GM21737 (cell line): ENCODE data around the gene KRT13.
"Not testable (repeated sequence)": the region's sequence is repeated elsewhere in the genome, so short reads cannot be mapped to it uniquely, and the experiment has no call there.

ENCODE experiments used
- ATAC-seq: cut with Tn5 transposase; IDR thresholded peaks from one replicate; pipeline ENCODE4 v1.9.1; 2021; ENCODE audit warnings: mild to moderate bottlenecking, moderate library complexity; ENCODE audit not compliant: unreplicated experiment

Gene KRT13

DNA sequence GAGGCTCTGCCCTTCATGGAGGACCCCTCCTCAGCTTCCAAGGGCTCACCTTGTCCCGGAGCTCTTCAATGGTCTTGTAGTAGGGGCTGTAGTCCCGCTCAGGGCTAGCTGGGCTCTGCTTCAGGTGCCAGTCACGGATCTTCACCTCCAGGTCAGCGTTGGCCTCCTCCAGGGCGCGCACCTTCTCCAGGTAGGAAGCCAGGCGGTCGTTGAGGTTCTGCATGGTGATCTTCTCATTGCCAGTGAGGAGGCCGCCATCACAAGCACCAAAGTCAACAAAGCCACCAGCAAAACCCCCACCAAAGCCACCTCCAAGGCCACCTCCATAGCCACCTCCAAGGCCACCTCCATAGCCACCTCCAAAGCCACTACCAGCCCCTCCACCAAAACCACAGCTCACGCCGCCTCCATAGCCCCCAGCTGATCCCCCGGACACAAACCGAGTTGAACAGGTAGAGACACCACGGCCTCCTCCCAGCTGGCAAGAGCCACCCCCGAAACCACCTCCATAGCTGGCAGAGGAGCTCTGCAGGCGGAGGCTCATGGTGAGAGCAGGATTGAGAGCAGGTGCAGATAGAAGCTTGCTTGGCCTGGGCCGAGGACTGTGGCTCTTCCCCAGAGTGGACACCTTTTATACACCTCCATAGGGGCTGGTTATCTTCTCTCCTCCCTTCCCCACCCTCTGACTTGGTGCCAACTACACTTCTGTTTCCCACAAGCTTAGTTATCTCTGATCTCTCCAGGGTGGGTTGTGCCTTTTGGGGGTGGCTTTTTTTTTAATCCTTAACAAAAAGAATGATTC is at the start of gene KRT13:
KRT13 (minus strand) TSS at position 606 of the 802 bp plus-strand sequence; CDS start at position 544, 62 bp downstream.
- ATAC-seq = no peak

DNA sequence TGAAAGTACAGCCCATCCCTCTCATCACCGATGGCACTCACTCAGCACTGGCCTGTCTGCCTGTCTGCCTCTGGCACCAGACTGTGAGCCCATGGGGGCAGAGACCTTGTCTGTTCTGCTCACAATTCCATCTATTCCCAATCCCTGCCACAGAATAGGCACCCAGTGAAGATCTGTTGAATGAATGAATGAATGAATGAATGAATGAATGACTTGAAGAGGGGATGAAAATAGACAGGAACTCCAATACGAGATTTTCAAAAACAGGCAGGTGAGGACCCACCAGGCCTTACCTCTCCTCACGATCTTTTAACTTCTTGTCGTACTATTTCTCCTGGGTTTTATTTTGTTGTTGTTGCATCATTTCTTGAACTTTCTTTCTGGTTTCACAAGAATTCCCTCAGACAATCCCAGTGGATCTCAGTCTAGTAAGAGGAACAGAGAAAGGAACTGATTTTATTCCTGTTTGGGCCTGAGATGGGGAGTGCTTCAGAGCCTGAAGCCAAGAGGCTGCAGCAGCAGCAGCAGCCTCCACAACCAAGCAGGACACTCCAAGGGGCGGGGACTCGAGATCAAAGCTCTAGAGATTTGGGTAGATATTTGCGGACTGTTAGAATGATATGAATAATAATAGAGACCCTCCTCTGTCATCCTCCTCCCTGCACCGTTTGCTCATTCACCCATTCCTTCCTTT is 48.7 kb upstream of the KRT13 start:
- ATAC-seq = no peak

DNA sequence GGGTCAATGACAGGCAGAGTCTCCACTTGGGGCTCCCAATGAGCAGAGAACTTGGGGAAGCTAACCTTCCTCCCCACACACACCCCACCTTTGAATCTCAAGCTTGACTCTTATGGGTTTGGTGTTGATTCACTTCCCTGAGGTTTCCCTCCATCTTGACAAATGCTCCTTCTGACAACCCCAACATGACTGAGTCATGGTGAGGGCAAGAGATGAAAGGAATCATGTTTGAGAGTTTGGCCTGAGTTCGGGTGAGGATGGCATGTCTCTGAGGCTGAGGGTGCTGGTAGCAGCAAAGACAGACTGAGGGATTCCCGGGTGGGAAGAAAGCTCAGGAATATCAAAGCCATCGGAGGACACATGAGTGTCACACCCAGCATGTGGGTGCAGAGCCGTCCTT is 47.8 kb upstream of the KRT13 start:
- ATAC-seq = no peak

DNA sequence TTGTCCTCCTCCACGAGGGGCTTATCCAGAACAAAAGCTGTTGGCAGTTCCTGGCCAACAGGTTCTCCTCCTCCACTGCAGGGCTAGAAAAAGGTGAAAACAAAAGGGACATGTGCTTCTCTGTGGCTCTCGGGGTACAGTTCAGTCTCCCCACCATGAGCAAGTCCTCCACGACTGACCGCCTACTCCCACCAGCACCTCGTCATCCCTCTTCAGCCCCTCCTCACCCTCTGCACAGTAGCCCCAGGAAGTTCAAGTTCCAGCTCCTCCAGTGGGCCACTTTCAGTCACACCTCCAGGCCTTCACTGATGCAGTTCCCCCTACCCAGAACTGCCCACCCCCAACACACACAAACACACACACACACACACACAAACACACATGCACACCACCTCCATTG is 47.0 kb upstream of the KRT13 start:
- no peak for ATAC-seq

DNA sequence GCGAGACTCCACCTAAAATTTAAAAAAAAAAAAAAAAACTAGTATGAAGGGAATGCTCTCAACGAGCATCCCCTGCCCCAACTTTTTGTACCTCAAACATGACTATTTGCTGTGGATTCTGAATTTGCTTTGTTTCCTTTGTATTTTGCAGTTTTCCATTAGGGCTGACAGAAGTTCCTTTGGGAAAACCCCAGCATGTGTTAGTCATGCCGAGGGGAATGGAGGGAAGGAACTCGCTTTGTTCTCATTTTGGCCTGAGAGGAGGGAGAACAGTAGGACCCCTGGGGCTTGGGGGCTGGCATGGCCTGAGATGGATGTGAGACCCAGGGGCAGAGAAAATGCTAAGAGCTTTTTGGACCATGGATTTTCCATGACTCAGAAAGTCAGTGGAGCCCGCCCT is 46.0 kb upstream of the KRT13 start:
- ATAC-seq = no peak

DNA sequence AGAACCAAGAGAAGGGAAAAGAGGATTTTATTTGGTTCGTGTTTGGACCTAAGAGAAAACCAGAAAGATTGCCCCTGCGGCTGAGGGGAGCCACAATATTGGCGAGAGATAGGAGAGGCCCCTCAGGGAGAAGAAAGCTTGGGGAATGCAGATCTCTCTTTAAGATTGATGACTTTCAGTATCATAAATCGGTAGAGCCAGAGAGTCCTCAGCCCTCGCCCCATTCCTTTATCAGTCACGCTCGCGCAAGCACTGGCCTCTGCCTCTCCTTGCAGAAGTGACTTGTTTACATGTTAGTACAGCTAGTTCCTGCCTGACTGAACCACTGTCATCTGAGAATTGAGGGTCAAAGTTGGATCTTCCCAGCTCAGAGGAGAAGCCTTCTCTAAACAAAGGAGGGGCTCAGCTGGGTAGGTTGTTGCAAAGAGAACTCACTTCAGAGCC is 44.2 kb upstream of the KRT13 start:
- ATAC-seq = no peak

DNA sequence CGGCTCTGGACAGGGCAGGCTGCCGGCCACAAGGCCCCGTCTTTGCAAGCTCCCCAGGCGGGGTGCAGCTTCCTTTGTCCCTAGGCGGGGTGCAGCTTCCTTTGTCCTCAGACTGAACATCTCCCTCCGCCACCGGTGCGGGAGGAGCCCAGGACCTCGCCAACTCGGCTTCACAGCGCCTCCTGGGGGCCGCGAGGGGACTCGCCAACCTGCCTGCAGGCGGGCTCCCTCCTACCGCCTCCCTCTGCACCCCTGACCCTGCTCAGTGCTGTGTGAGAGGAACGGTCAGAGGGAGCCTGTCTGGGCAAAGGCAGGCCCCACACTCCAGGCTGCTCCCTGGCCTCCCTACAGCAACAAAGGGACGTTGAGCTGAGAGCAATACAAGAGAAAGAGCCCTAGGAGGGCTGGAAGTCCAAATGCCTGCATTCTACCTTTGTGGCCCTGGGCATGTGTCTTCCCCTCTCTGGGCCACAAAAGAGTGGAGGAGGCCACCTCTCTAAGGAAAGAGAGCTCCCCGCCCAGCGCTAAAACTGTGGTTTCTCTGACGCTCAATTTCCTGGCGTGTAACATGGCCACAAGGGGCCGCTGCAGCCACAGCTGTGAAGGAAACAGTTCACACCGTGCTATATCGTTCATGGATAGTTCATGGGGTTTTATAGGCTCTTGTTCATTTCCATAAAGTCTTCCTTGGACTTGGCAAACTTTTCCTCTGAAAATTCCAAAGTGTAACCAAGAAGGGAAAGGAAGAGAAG is 43.6 kb upstream of the KRT13 start:
- ATAC-seq = no peak

DNA sequence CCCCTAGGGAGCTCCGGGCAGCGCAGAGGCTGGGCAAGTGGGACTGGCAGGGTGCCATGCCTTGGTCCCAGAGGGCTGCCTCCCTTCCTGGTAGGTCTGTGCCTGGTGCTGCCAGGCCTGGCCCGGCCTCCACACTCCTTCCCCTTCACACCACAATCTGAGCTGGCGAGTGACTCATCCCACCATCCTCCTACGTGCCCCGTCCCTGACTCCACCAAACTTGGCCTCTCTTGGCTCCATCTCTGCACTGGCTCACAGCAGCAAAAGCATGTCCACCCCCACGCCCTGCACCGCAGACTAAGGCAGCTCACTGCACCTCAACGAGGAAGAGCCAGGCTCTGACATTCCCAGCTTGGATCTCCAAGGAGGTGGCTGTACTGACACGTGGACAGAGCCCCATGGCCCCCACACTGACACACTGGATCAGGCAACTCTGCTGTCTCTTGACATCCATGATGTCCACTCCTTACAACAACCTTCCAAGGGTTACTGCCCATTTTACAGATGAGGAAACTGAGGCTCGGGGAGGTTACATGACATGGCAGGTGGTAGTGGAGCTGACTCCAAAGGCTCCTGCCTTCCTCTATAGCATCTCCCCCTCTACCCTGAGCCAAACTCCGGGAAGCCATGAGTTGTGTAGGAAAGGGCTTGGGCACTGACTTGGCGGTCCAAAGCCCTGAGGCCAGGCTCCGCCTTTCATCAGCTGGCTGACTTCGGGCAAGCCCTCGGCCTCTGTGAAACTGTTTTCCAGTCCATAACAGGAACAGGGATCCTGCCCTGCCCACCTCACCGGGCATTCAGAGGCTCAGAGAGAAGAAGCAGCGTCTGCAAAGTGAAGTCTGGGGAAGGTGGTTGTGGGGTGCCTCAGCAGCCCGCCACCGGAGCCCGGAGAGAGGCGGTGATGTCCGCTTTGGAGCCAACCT is 42.8 kb upstream of the KRT13 start:
- no peak for ATAC-seq

DNA sequence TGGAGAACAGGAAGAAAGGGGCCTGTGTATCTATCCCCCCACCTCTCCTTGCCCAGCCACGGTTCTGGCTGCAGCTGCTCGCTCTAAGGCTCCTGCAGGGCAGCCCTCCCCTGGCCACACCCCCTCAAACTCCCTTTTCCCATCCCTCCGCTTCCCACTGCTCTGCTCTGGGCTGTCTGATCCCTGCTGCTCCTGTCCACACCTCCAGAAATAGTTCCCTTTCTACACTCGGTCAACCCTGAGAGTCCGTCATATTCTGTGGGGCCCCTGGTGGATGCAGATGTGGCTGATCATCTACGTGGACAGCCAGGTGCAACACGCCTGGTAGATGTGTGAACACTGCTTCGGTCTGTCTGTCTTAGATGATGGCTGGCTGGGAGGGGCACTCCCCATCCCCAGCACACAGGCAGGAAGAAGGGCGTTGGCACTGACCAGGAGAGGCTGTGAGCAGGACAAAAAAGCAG is 42.0 kb upstream of the KRT13 start:
- no peak for ATAC-seq

DNA sequence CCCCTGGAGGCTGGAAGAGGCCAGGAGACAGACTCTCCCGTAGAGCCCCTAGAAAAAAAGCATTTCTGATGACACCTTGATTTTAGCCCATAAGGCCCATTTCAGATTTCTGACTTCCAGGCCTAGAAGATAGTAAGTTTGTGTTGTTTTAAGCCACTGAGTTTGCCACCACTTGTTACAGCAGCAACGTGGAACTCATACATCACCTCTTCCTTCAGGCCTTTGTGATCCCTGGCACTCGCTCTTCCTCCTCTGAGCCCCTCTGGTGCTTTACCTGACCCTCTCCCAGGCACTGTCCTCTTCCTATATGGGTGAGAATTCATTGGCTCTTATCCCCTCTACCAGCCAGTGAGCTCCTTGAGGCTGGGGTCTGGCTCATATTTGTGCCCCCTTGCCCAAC is 41.4 kb upstream of the KRT13 start:
- ATAC-seq = no peak

DNA sequence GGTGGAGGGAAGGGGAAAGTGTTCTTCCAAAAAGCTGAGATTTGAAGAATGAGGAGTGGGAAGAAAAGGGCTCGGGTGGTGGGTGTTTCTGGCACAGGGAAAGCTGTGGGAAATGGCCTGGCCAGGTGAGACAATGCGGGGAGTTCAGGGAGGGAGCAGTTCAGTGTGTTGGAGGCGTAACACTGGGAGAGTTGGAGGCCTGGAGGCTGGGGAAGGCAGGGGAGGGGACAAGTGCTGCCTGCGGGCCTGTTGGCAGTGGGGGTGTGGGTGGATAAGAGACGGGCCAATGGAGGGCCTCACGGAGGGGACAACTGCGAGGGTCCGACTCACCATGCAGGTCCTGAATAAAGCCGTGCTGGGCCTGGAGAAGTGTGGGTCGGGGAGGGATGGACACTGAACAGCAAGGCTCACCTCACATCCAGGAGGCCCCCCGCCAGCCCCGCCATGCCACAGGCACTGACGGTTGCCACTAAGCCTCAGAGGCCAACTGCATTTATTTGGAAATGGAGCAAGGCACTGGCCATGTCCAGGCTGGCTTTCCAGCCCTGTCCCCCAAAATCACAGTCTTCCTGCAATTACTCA is 40.5 kb upstream of the KRT13 start:
- ATAC-seq = no peak

DNA sequence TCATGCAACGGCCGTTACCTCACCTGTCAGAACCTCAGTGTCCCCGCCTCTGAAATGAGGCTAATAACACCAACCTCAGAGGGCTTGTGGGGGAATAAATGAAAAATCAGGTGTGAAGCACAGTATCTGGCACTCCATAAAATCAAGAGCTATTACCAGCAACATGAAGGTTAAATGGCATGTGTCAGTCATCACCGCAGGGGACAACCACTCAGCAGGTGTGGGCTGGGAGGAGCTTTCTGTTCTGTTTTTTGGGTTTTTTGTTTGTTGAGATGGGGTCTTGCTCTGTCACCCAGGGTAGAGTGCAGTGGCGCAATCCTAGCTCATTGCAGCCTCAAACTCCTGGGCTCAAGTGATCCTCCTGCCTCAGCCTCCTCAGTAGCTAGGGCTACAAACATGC is 39.5 kb upstream of the KRT13 start:
- ATAC-seq = no peak

DNA sequence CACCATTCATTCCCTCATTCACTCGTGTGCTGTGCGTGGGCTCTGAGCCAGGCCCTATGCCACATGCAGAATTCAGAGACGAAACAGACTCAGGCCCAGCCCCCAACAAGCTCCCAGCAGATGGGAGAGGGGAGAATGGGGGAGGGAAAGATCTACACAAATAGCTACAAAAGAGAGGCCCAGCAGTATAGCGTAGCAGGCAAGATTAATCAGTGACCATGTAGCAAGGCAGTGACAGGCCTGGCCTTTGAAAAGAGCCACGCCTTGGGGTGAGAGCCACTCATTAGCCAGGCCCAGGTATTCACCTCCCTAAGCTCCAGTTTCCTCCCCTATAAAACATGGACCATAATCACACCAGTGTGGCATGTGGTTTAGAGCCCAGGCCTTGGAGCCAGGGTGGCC is 39.1 kb upstream of the KRT13 start:
- ATAC-seq = no peak

DNA sequence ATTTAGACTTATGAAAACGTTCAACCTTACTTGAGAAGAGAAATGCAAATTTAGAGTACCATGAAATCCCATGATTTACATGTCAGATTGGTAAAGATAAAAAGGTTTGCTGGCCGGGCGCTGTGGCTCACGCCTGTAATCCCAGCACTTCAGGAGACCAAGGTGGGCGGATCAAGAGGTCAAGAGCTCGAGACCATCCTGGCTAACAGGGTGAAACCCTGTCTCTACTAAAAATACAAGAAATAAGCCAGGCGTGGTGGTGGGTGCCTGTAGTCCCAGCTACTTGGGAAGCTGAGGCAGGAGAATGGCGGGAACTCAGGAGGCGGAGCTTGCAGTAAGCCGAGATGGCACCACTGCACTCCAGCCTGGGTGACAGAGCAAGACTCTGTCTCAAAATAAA is 37.4 kb upstream of the KRT13 start:
- not testable (repeated sequence) for ATAC-seq

DNA sequence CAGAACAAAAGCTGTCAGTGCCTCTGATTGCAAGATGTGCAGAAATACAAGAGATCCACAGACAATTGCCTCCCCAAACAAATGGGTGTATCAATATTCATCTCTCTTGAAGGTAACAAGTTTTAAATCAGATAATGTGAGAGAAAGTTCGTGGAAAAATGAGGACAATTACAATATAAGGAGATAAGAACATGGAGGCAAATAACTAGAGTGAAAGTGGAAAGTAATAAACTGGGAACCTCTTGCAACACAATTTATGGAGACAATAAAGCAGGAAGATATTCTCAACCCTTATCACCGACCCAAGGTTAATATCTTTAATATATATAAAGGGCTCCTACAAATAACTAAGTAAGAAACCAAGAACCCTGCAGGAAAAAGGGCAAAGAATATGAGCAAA is 36.9 kb upstream of the KRT13 start:
- no peak for ATAC-seq

DNA sequence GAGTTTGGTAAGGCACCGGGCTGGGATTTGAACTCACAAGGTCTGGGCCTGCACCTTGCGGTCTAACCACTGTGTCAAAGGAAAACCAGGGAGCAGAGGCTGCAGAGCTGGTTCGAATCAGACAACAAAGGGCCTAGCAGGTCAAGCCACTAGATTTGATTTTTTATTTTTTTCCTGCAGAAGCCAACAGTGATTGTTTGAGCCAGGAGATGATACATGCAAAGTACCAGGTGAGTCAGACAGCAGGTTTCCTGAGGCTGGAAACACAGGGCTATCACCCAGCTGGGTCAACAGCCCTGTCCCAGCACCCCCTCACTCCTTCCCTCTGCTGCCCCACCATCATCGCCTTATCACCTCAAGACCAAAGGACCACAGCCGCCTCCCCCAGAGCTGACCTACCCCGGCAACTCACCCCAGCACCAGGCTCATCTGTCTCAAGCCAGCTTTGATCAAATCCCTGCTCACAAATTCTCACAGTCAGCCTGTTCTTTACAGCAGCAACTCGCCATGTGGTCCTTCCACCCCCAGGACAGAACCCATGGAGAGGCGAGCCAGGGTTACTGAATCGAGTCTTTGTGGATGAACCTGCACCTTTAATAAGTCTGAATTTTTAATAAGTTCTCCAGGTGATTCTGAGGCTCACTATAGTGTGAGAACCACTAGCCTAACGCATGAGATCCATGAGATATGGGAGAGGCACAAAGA is 35.7 kb upstream of the KRT13 start:
- ATAC-seq = no peak

DNA sequence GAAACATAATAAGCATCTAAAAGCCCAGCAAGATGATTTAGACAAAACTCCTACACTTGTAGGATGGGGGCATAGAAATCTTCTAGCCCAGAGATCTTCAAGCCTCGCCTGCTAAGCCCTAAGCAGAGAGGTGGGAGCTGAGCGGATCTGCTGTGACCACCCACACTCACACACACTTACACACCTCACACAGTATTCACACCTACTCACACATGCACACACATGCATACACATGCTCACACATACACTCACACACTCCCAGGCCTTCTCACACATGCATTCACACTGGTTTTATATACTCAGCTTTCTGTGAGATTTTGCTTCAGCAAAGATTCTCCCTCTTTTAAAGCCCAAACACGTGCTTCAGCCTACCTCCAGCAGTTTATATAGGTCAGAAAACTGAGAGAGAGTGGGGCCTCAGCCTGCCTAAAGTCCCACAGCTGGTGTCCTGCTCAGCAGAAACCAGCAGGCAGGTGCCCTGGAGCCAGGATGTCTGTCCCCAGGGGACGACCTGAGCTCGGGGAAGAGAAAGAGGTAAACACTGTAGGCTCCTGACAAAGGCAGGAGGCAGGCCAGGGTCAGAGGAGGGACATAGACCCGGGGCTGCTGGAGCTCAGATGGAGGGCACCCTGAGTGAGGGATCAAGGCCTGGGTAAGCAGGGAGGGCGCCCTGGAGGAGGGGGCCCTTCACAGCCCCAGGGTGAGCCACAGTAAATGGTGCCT is 34.7 kb upstream of the KRT13 start:
- ATAC-seq = no peak

DNA sequence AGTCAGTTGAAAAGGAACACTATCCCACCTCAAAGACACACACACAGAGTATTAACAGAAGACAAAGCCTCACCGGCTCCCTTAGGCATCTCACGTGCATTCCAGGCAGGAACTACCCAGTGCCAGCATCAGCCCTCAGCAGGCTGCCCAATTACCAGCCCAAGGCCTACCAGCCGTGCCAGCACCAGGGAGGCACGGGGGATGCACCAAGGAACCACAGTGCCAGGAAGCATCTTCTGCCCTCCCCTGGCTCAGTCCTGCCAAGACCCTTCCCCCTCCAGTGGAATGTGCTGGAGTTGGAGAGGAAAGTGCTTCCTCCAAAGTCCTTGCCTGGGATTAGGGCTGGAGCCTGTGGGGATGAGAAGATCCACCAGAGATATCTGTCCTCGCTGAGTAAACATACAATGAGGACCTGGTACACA is 33.7 kb upstream of the KRT13 start:
- ATAC-seq = no peak

DNA sequence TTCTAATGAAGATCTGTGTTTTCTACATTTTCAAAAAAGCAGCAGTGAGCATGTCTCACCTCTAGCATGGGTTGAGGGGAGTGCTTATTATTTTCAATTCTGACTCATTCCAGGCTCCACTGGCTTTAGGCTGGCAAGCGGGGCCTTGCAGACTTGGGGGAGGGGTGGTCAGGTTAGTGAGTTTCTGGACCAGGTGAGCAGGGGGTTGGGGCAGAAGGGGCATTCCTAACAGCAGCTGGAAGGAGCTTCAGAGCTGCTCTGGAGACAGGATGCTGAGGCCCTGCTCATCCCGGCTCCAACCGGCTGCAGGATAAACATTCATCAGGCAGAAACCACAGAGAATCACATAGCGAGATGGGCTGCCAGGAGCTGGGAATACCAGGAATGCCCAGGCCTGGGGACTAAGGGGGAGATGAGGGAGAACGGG is 33.2 kb upstream of the KRT13 start:
- ATAC-seq = no peak
